Pulmonary artery endothelial cell (primary cell): Measurements from ENCODE around the gene ZNF10. TPM values are rescaled to one million over a fixed set of nuclear protein-coding genes. Genes with fewer than 3 reads are reported as not detected.

Experiments used
- DNase-seq: peaks from one replicate; pipeline ENCODE4 v3.0.0-alpha.2; 2011; ENCODE audit warnings: low read depth, low spot score
- total RNA-seq: library from RNA; depleted of rRNA; stranded (reverse); fragments of >200 nt; gene quantifications from 2 replicates; pipeline ENCODE4 v1.2.3, GENCODE V29; 2014

Gene ZNF10
- total RNA-seq, result 5.4 and 7.5 TPM in 2 replicates

- DNase-seq, result peak; percentile 88
Observed at GRCh38 chr12:133130038-133130807, at the start of gene ZNF10, which contains the start of gene ZNF891. ZNF10 (plus strand) TSS chr12:133130627; CDS start chr12:133144493, 13,866 bp downstream. ZNF891 (minus strand) TSS chr12:133130274; CDS start chr12:133121918, 8,356 bp downstream.

GRCh38 chr12:133081159-133081780, 49.2 kb upstream of the ZNF10 start:
- DNase-seq, result peak; percentile 26

GRCh38 chr12:133083345-133083744, 47.1 kb upstream of the ZNF10 start:
- no peak for DNase-seq

- no peak for DNase-seq
Observed at GRCh38 chr12:133105620-133106019, 24.8 kb upstream of the ZNF10 start.

- no peak for DNase-seq
Observed at GRCh38 chr12:133106253-133106652, 24.2 kb upstream of the ZNF10 start.

GRCh38 chr12:133107121-133107520, 23.3 kb upstream of the ZNF10 start:
- no peak for DNase-seq

GRCh38 chr12:133108150-133108549, 22.3 kb upstream of the ZNF10 start:
- no peak for DNase-seq

GRCh38 chr12:133120385-133121191, 9.8 kb upstream of the ZNF10 start:
- DNase-seq, result no peak

- DNase-seq, result no peak
Observed at GRCh38 chr12:133124674-133125073, 5.8 kb upstream of the ZNF10 start.

- DNase-seq, result no peak
Observed at GRCh38 chr12:133129368-133130037, 924 bp upstream of the ZNF10 start.

GRCh38 chr12:133130808-133131128, 341 bp downstream of the ZNF10 start:
- no peak for DNase-seq

GRCh38 chr12:133135747-133136146, 5.3 kb downstream of the ZNF10 start:
- no peak for DNase-seq

- no peak for DNase-seq
Observed at GRCh38 chr12:133145981-133146380, 15.6 kb downstream of the ZNF10 start.

- DNase-seq, result no peak
Observed at GRCh38 chr12:133156125-133156690, 25.8 kb downstream of the ZNF10 start.

- no peak for DNase-seq
Observed at GRCh38 chr12:133165776-133166175, 35.3 kb downstream of the ZNF10 start.

- no peak for DNase-seq
Observed at GRCh38 chr12:133172491-133172890, 42.1 kb downstream of the ZNF10 start.

GRCh38 chr12:133174901-133175300, 44.5 kb downstream of the ZNF10 start:
- DNase-seq, result no peak

GRCh38 chr12:133180669-133181068, 50.2 kb downstream of the ZNF10 start:
- no peak for DNase-seq

- DNase-seq, result peak; percentile 78
Observed at GRCh38 chr12:133181238-133181959, 51.0 kb downstream of the ZNF10 start, which contains the start of gene ZNF268. ZNF268 (plus strand) TSS chr12:133181495; CDS start chr12:133181998, 503 bp downstream.

GRCh38 chr12:133190176-133190575, 59.7 kb downstream of the ZNF10 start:
- DNase-seq, result no peak
